ENCODE data around the gene TMPRSS15. TPM values are rescaled to one million over a fixed set of nuclear protein-coding genes. Genes with fewer than 3 reads are reported as not detected.

The TMPRSS15 gene
- total RNA-seq, 1 donor from 2014 or later: not detected

DNA sequence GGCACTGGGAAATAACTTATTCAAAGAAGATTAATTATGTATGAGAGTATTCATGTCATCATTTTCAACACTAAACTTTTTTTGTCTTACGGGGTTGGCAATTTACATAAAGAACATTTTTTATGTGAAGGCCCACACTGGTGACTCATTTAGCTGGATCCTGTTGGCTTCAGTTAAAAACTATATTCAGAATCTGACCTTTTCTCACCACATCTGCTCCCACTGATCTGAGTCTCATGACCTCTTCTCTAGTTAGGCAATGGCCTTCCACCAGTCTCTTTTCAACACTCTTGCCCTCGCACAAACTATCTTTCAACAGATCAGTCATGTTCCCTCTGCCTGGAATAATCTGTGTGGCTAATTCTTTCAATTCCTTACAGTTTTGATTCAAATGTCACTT is 53.4 kb downstream of the TMPRSS15 start:
- no peaks in the 10 kb centered on the region for H3K36me3 Mint-ChIP-seq (ENCODE audit: low read depth)
- H3K4me3 Mint-ChIP-seq (ENCODE audit: unreplicated experiment): no peak overlapping the region
- TF ChIP-seq, protein P1, sequence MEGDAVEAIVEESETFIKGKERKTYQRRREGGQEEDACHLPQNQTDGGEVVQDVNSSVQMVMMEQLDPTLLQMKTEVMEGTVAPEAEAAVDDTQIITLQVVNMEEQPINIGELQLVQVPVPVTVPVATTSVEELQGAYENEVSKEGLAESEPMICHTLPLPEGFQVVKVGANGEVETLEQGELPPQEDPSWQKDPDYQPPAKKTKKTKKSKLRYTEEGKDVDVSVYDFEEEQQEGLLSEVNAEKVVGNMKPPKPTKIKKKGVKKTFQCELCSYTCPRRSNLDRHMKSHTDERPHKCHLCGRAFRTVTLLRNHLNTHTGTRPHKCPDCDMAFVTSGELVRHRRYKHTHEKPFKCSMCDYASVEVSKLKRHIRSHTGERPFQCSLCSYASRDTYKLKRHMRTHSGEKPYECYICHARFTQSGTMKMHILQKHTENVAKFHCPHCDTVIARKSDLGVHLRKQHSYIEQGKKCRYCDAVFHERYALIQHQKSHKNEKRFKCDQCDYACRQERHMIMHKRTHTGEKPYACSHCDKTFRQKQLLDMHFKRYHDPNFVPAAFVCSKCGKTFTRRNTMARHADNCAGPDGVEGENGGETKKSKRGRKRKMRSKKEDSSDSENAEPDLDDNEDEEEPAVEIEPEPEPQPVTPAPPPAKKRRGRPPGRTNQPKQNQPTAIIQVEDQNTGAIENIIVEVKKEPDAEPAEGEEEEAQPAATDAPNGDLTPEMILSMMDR (IDR thresholded peaks at IDR 0.05): no peak
- DNase-seq (ENCODE audit: low spot score): no peak
- no peak overlapping the region for H3K27ac Mint-ChIP-seq (ENCODE audit: unreplicated experiment)
- H3K9me3 Mint-ChIP-seq (ENCODE audit: low read depth): no peaks in the 10 kb centered on the region
- H3K27me3 Mint-ChIP-seq (ENCODE audit: low read depth): no peaks in the 10 kb centered on the region
- peaks cover 7% of the 10 kb centered on the region for H3K4me1 Mint-ChIP-seq (ENCODE audit: low read depth)

DNA sequence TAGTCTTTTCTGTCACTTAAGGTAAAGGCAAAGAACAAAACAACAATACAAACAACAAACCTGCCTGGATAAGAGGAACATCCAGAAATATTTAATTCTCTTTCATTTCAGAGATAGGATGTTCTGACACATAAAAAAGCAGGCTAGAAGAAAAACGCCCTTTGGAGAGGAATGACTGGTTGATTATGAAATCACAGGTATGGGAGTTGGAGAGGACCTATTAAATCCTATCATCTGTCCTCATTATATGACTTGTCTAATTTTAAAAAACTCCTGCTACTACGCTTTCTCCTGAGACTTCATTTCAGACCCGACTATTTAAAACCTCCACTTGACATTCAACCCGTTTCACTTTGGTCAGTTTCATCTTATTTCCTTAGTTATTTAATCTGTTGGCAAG is 54.1 kb downstream of the TMPRSS15 start:
- H3K27ac Mint-ChIP-seq (ENCODE audit: unreplicated experiment): no peak overlapping the region
- H3K9me3 Mint-ChIP-seq (ENCODE audit: low read depth): no peaks in the 10 kb centered on the region
- TF ChIP-seq, protein P1 (IDR thresholded peaks at IDR 0.05): no peak
- H3K27me3 Mint-ChIP-seq (ENCODE audit: low read depth): no peaks in the 10 kb centered on the region
- no peak for DNase-seq (ENCODE audit: low spot score)
- peaks cover 7% of the 10 kb centered on the region for H3K4me1 Mint-ChIP-seq (ENCODE audit: low read depth)
- H3K36me3 Mint-ChIP-seq (ENCODE audit: low read depth): no peaks in the 10 kb centered on the region
- H3K4me3 Mint-ChIP-seq (ENCODE audit: unreplicated experiment): no peak overlapping the region

DNA sequence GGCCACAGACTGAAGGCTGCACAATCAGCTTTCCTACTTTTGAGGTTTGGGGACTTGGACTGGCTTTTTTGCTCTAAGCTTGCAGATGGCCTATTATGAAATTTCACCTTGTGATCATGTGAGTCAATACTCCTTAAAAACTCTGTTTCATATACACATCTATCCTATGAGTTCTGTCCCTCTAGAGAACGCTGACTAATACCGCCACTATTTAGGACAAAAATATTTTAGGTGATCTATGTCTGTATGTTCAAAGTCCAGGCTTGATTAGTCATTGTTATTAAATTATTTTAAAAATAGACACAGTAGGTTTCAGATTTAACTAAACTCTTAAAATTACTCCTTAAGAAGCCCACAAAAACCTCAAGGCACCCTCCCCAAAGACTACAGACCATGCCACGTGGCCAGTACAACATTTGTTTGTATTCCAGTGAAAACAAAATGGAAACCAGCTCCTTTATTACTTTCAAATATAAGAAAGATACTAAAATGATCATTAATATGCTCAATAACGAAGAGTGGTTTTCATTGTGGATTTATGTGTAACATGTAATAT is 63.1 kb downstream of the TMPRSS15 start:
- TF ChIP-seq, protein P1 (IDR thresholded peaks at IDR 0.05): no peak
- H3K4me1 Mint-ChIP-seq (ENCODE audit: low read depth): no peaks in the 10 kb centered on the region
- no peak overlapping the region for H3K27ac Mint-ChIP-seq (ENCODE audit: unreplicated experiment)
- no peak for DNase-seq (ENCODE audit: low spot score)
- H3K9me3 Mint-ChIP-seq (ENCODE audit: low read depth): no peaks in the 10 kb centered on the region
- no peaks in the 10 kb centered on the region for H3K36me3 Mint-ChIP-seq (ENCODE audit: low read depth)
- H3K27me3 Mint-ChIP-seq (ENCODE audit: low read depth): peaks cover 6% of the 10 kb centered on the region
- no peak overlapping the region for H3K4me3 Mint-ChIP-seq (ENCODE audit: unreplicated experiment)

DNA sequence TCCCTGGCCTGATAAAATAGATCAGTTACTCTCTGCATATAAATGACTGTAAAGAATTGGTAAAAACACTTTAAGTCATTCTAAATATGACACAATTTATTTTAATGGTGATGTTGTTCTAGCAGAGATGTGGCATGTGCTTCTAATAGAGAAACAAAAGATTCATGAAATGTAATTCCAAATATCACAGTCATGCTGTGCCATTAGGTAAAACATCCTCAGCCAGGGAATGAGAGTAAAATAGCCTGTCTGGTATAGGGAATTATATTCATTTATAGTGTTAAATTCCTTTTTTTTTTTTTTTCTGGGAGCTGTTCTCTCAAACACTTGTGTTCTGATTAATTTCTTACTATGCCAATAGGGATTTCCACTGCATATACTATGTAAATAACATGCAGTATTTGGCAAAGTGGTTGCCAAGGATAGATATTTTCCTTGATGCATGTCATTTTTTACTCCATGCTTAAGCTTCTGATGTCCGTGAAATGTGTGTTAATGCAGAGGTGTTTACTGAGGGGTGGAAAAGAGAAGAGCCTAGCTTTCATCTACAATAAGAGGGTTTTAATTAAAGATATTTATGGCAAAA is 67.8 kb downstream of the TMPRSS15 start:
- Mint-ChIP-seq H3K4me3 (ENCODE audit: unreplicated experiment) (no peak overlapping the region), H3K36me3 (ENCODE audit: low read depth) (peaks cover 1% of the 10 kb centered on the region), H3K27ac (ENCODE audit: unreplicated experiment) (no peak overlapping the region), H3K27me3 (ENCODE audit: low read depth) (peaks cover 3% of the 10 kb centered on the region), H3K4me1 (ENCODE audit: low read depth) (no peaks in the 10 kb centered on the region), H3K9me3 (ENCODE audit: low read depth) (peaks cover 2% of the 10 kb centered on the region)
- no peak for DNase-seq (ENCODE audit: low spot score)
- TF ChIP-seq, protein P1 (IDR thresholded peaks at IDR 0.05): no peak

DNA sequence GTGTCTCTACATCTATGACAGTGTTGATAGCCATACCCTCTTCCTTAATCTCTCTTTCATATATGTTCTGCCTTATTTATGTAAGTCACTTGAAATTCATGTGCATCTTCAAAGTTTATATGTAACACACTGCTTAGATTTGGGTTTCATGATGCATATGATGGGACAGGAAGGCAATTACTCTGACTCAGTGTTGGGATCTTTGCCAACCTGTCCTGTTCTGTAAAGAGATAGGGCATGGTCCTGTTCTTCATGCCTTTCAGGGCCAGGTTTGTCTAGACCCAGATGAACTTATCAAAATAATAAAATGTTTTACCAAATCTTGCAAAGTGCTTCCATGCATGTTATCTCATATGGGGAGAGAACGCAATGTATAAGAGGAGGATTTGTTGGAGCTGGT is 69.5 kb downstream of the TMPRSS15 start:
- H3K9me3 Mint-ChIP-seq (ENCODE audit: low read depth): peaks cover 2% of the 10 kb centered on the region
- H3K27me3 Mint-ChIP-seq (ENCODE audit: low read depth): peaks cover 6% of the 10 kb centered on the region
- no peak overlapping the region for H3K27ac Mint-ChIP-seq (ENCODE audit: unreplicated experiment)
- H3K4me3 Mint-ChIP-seq (ENCODE audit: unreplicated experiment): no peak overlapping the region
- TF ChIP-seq, protein P1 (IDR thresholded peaks at IDR 0.05): no peak
- no peaks in the 10 kb centered on the region for H3K4me1 Mint-ChIP-seq (ENCODE audit: low read depth)
- H3K36me3 Mint-ChIP-seq (ENCODE audit: low read depth): peaks cover 1% of the 10 kb centered on the region
- DNase-seq (ENCODE audit: low spot score): no peak
